HG02970 (cell line): Measurements from ENCODE around the gene KMT2B.
"Not testable (repeated sequence)": the region's sequence is repeated elsewhere in the genome, so short reads cannot be mapped to it uniquely, and the experiment has no call there.

Experiments used
- ATAC-seq: cut with Tn5 transposase; IDR thresholded peaks from one replicate; pipeline ENCODE4 v1.9.1; 2021; ENCODE audit warnings: mild to moderate bottlenecking, moderate library complexity, moderate number of reproducible peaks; ENCODE audit not compliant: unreplicated experiment, low FRiP score

The KMT2B gene

GRCh38 chr19:35717665-35718344 lies at the start of gene KMT2B:
TSS of gene KMT2B (plus strand) at chr19:35718003. CDS start at chr19:35718019, 16 bp downstream.
- peak; percentile 37 for ATAC-seq

GRCh38 chr19:35669566-35669965 lies 48.2 kb upstream of the KMT2B start:
- ATAC-seq: no peak

- no peak for ATAC-seq
Observed at GRCh38 chr19:35669974-35670373, 47.8 kb upstream of the KMT2B start.

GRCh38 chr19:35670686-35671085 lies 47.1 kb upstream of the KMT2B start:
- ATAC-seq: no peak

GRCh38 chr19:35671818-35672217 lies 46.0 kb upstream of the KMT2B start:
- no peak for ATAC-seq

GRCh38 chr19:35673121-35673804 lies 44.5 kb upstream of the KMT2B start:
- no peak for ATAC-seq

- no peak for ATAC-seq
Observed at GRCh38 chr19:35675589-35676140, 42.1 kb upstream of the KMT2B start.

- ATAC-seq: no peak
Observed at GRCh38 chr19:35689836-35690235, 28.0 kb upstream of the KMT2B start.

- ATAC-seq: not testable (repeated sequence)
Observed at GRCh38 chr19:35691106-35691505, 26.7 kb upstream of the KMT2B start.

- ATAC-seq: no peak
Observed at GRCh38 chr19:35692010-35692409, 25.8 kb upstream of the KMT2B start.

GRCh38 chr19:35693422-35693821 lies 24.4 kb upstream of the KMT2B start:
- peak; percentile 9 for ATAC-seq

GRCh38 chr19:35693835-35694599 lies 23.8 kb upstream of the KMT2B start:
- ATAC-seq: peak; percentile 61

GRCh38 chr19:35695895-35696422 lies 21.8 kb upstream of the KMT2B start:
- ATAC-seq: no peak

GRCh38 chr19:35696835-35697234 lies 21.0 kb upstream of the KMT2B start:
- ATAC-seq: no peak

- peak; percentile 88 for ATAC-seq
Observed at GRCh38 chr19:35702223-35703012, 15.4 kb upstream of the KMT2B start.

GRCh38 chr19:35703343-35703742 lies 14.5 kb upstream of the KMT2B start:
- no peak for ATAC-seq

GRCh38 chr19:35704218-35704617 lies 13.6 kb upstream of the KMT2B start, which contains the start of gene ZBTB32:
TSS of gene ZBTB32 (plus strand) at chr19:35704558. CDS start at chr19:35714627, 10,069 bp downstream.
- no peak for ATAC-seq

GRCh38 chr19:35708391-35708790 lies 9.4 kb upstream of the KMT2B start:
- ATAC-seq: no peak

- ATAC-seq: peak; percentile 37
Observed at GRCh38 chr19:35710784-35711723, 6.7 kb upstream of the KMT2B start.
